ENCODE measurements around the gene ARMH3. TPM values are rescaled to one million over a fixed set of nuclear protein-coding genes. Genes with fewer than 3 reads are reported as not detected.

Gene ARMH3
- total RNA-seq, 6 experiments from 2014 or later, result 18.0 to 21.7 (median 18.8) TPM

GRCh38 chr10:101857802-101858476 is 198.0 kb downstream of the ARMH3 start:
- H3K27me3 Mint-ChIP-seq (ENCODE audit: insufficient read depth), result peaks cover 1% of the 10 kb centered on the region; the same call in 1 of the 2 replicates
- no peak overlapping the region for H3K27ac Mint-ChIP-seq
- peaks cover 26% of the 10 kb centered on the region for H3K36me3 Mint-ChIP-seq (ENCODE audit: low read depth)
- H3K9me3 Mint-ChIP-seq, result peaks cover 13% of the 10 kb centered on the region
- DNase-seq, result no peak
- TF ChIP-seq CTCF (IDR thresholded peaks at IDR 0.05), result no peak
- peaks cover 12% of the 10 kb centered on the region for H3K4me1 Mint-ChIP-seq (ENCODE audit: low read depth)
- no peak overlapping the region for H3K4me3 Mint-ChIP-seq

- no peak overlapping the region for H3K27ac Mint-ChIP-seq
- peak; percentile 33 for DNase-seq
- H3K9me3 Mint-ChIP-seq, result peaks cover 13% of the 10 kb centered on the region
- peaks cover 12% of the 10 kb centered on the region for H3K4me1 Mint-ChIP-seq (ENCODE audit: low read depth)
- H3K4me3 Mint-ChIP-seq, result no peak overlapping the region
- TF ChIP-seq CTCF (IDR thresholded peaks at IDR 0.05), result no peak
- H3K27me3 Mint-ChIP-seq (ENCODE audit: insufficient read depth), result no peaks in the 10 kb centered on the region
- peaks cover 18% of the 10 kb centered on the region for H3K36me3 Mint-ChIP-seq (ENCODE audit: low read depth)
These were observed 199.3 kb downstream of the ARMH3 start for GRCh38 chr10:101856626-101857025.

DNA sequence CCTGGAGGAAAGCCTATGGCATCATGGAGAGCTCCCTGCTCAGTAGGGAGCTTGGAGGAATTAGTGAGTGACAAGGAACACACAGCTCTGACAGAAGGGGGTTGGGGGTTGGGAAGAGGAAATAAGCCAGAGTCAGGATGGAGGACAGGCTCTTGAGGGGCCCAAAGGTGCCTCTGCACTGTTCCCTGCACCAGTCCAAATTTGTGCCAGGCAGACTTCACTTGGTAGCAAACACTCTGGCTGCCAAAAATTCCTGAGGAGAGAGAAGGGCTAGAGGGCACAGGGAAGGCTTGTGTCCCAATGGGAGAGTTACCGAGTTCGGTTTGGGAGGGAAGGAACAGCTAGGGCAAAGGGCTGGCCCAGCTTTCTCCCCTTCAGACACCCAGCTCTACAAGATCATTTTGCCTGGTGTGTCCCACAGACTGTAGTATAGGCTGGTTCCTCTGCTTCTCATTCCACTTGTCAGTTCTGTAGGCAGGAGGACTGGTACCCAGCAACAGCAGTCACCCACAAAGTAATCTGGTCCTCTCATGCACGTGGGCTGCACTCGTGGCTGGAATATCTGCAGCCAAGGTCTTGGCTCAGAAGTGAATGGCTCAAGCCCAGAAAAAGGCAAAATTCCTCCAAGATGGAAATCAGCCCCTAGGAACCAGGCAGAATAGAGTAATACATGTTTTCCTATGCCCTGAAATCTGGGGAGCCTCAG is 204.4 kb downstream of the ARMH3 start:
- Mint-ChIP-seq H3K4me3 (no peak overlapping the region), H3K4me1 (ENCODE audit: low read depth) (peaks cover 17% of the 10 kb centered on the region), H3K9me3 (no peaks in the 10 kb centered on the region), H3K27ac (no peak overlapping the region), H3K27me3 (ENCODE audit: insufficient read depth) (no peaks in the 10 kb centered on the region), H3K36me3 (ENCODE audit: low read depth) (no peaks in the 10 kb centered on the region; the same call in 1 of the 2 replicates)
- TF ChIP-seq CTCF (IDR thresholded peaks at IDR 0.05), result no peak
- no peak for DNase-seq

GRCh38 chr10:101850749-101851148 is 205.2 kb downstream of the ARMH3 start:
- H3K27ac Mint-ChIP-seq, result no peak overlapping the region
- no peak overlapping the region for H3K4me3 Mint-ChIP-seq
- DNase-seq, result no peak
- H3K4me1 Mint-ChIP-seq (ENCODE audit: low read depth), result peaks cover 12% of the 10 kb centered on the region
- H3K27me3 Mint-ChIP-seq (ENCODE audit: insufficient read depth), result no peaks in the 10 kb centered on the region
- no peaks in the 10 kb centered on the region for H3K9me3 Mint-ChIP-seq
- H3K36me3 Mint-ChIP-seq (ENCODE audit: low read depth), result no peaks in the 10 kb centered on the region; the same call in 1 of the 2 replicates
- no peak for TF ChIP-seq CTCF (IDR thresholded peaks at IDR 0.05)

DNA sequence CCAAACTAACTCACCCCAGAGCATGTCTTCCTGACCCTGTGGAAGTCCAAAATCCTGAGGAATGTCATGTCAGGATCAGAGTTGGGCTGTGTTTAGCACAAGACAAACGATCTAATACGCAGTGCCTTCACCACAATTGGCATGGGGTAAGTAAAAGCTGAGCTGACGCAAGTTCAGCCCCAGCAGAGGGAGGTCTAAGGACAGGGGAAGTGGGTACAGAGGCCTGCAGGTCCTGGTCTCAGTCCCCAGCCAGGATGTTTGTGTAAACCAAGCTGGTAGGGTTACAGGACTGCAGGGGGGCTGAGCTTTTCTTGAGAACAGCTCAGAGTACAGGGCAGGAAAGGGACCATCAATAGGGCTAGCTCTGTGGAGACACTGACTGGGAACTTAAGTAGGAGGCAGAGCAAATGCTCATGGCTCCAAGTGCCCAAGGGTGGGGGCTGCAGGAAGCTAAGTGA is 207.1 kb downstream of the ARMH3 start:
- no peak for TF ChIP-seq CTCF (IDR thresholded peaks at IDR 0.05)
- Mint-ChIP-seq H3K27ac (no peak overlapping the region), H3K36me3 (ENCODE audit: low read depth) (no peaks in the 10 kb centered on the region; the same call in 1 of the 2 replicates), H3K9me3 (no peaks in the 10 kb centered on the region), H3K4me3 (no peak overlapping the region), H3K4me1 (ENCODE audit: low read depth) (peaks cover 12% of the 10 kb centered on the region), H3K27me3 (ENCODE audit: insufficient read depth) (no peaks in the 10 kb centered on the region)
- no peak for DNase-seq
